ENCODE data around the gene PTEN. TPM values are rescaled to one million over a fixed set of nuclear protein-coding genes. Genes with fewer than 3 reads are reported as not detected.

PTEN gene
- total RNA-seq, 3 donors from 2014 or later = 94.1 to 118 (median 118) TPM

- ATAC-seq = no peak
- intact Hi-C loops (cut with DNase I, micrococcal nuclease) = no loop called here
- TF ChIP-seq, protein P1, sequence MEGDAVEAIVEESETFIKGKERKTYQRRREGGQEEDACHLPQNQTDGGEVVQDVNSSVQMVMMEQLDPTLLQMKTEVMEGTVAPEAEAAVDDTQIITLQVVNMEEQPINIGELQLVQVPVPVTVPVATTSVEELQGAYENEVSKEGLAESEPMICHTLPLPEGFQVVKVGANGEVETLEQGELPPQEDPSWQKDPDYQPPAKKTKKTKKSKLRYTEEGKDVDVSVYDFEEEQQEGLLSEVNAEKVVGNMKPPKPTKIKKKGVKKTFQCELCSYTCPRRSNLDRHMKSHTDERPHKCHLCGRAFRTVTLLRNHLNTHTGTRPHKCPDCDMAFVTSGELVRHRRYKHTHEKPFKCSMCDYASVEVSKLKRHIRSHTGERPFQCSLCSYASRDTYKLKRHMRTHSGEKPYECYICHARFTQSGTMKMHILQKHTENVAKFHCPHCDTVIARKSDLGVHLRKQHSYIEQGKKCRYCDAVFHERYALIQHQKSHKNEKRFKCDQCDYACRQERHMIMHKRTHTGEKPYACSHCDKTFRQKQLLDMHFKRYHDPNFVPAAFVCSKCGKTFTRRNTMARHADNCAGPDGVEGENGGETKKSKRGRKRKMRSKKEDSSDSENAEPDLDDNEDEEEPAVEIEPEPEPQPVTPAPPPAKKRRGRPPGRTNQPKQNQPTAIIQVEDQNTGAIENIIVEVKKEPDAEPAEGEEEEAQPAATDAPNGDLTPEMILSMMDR (IDR thresholded peaks at IDR 0.05) = no peak
Observed at GRCh38 chr10:87979847-87980246, 116.4 kb downstream of the PTEN start.

GRCh38 chr10:87983716-87984115, 120.3 kb downstream of the PTEN start:
- intact Hi-C loops (cut with DNase I, micrococcal nuclease) = no loop called here
- ATAC-seq (no peak), DNase-seq (no peak)
- Histone ChIP-seq H3K9me3 (no peaks in the 10 kb centered on the region), H3K36me3 (ENCODE audit: low read depth) (no peaks in the 10 kb centered on the region), H3K4me3 (no peak overlapping the region), H3K4me1 (ENCODE audit: low read depth) (no peaks in the 10 kb centered on the region)
- TF ChIP-seq, protein P1 (IDR thresholded peaks at IDR 0.05) = no peak

More at GRCh38 chr10:87979847-87980246, 116.4 kb downstream of the PTEN start:
- Histone ChIP-seq H3K4me1 (ENCODE audit: low read depth) (no peaks in the 10 kb centered on the region), H3K9me3 (no peaks in the 10 kb centered on the region), H3K36me3 (ENCODE audit: low read depth) (no peaks in the 10 kb centered on the region), H3K4me3 (no peak overlapping the region)
- no peak for DNase-seq

DNA sequence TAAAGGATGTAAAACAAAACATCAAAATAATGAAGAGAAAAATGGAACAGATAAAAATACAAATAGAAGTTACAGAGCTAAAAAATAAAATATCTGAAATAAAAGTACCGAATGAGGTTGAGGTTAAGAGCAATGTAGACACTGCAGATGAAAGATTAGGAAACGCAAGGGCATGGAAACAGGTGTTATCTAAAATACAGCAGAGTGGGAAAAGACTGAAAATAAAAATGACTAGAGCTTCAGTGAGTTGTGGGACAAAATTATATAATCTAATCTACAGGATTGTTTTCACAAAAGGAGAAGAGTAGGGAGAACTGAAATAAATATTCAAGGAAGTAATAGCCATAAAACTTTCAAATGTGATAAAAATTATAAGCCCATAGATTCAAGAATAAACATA, 123.8 kb downstream of the PTEN start:
- intact Hi-C loops (cut with DNase I, micrococcal nuclease) = no loop called here
- DNase-seq (no peak), ATAC-seq (no peak)
- Histone ChIP-seq H3K36me3 (ENCODE audit: low read depth) (no peaks in the 10 kb centered on the region), H3K9me3 (no peaks in the 10 kb centered on the region), H3K4me1 (ENCODE audit: low read depth) (no peaks in the 10 kb centered on the region), H3K4me3 (no peak overlapping the region)
- TF ChIP-seq, protein P1 (IDR thresholded peaks at IDR 0.05) = no peak

- no peak for DNase-seq
- intact Hi-C loops (cut with DNase I, micrococcal nuclease) = no loop called here
- no peaks in the 10 kb centered on the region for H3K4me1 ChIP-seq (ENCODE audit: low read depth)
- TF ChIP-seq, protein P1 (IDR thresholded peaks at IDR 0.05) = no peak
- H3K9me3 ChIP-seq = no peaks in the 10 kb centered on the region
- H3K4me3 ChIP-seq = no peak overlapping the region
- H3K36me3 ChIP-seq (ENCODE audit: low read depth) = no peaks in the 10 kb centered on the region
- ATAC-seq = no peak
Observed at GRCh38 chr10:87991946-87992345, 128.5 kb downstream of the PTEN start.

GRCh38 chr10:88004451-88004850, 141.0 kb downstream of the PTEN start:
- Histone ChIP-seq H3K4me3 (no peak overlapping the region), H3K36me3 (ENCODE audit: low read depth) (no peaks in the 10 kb centered on the region), H3K4me1 (ENCODE audit: low read depth) (no peaks in the 10 kb centered on the region), H3K9me3 (no peaks in the 10 kb centered on the region)
- DNase-seq (no peak), ATAC-seq (no peak)
- intact Hi-C loops (cut with DNase I, micrococcal nuclease) = no loop called here
- TF ChIP-seq, protein P1 (IDR thresholded peaks at IDR 0.05) = no peak

DNA sequence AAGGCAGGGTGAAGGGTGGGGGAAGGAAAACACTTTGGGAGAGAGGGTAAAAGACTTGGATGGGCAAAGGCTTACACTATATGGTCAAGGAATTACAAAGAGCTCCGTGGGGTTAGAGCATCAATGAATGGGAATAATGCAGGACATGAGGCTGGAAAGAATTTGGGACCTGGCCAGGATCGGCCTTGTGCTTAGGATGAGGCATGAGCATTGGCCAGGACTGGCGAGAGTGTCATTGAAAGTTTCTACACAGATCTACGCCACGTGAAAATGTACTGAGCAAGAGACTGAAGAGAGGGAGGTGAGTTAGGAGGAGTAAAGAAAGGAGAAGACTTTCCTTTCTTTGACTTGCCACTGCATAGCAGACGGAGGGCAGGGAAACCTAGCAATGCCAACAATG, 142.8 kb downstream of the PTEN start:
- TF ChIP-seq, protein P1 (IDR thresholded peaks at IDR 0.05) = no peak
- intact Hi-C loops (cut with DNase I, micrococcal nuclease) = no loop called here
- DNase-seq (no peak), ATAC-seq (no peak)
- Histone ChIP-seq H3K4me1 (ENCODE audit: low read depth) (no peaks in the 10 kb centered on the region), H3K36me3 (ENCODE audit: low read depth) (no peaks in the 10 kb centered on the region), H3K9me3 (no peaks in the 10 kb centered on the region), H3K4me3 (no peak overlapping the region)

Measured in mucosa of descending colon (tissue), 3 donors.